NCI-H1436 treated with DMSO at 0.1 percent for 48 hours (cell line): ENCODE results near the gene MMP2.
A peak's percentile ranks its signal among the peaks of the same experiment; 100 is the strongest.

Experiments
- DNase-seq: peaks from one replicate; lab custom pipeline; 2025; lab: John Stamatoyannopoulos, UW

Gene MMP2

DNA sequence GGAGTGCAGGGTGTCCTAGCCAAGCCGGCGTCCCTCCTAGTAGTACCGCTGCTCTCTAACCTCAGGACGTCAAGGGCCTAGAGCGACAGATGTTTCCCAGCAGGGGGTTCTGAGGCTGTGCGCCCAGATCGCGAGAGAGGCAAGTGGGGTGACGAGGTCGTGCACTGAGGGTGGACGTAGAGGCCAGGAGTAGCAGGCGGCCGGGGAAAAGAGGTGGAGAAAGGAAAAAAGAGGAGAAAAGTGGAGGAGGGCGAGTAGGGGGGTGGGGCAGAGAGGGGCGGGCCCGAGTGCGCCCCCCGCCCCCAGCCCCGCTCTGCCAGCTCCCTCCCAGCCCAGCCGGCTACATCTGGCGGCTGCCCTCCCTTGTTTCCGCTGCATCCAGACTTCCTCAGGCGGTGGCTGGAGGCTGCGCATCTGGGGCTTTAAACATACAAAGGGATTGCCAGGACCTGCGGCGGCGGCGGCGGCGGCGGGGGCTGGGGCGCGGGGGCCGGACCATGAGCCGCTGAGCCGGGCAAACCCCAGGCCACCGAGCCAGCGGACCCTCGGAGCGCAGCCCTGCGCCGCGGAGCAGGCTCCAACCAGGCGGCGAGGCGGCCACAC, at the start of gene MMP2:
Gene MMP2, plus strand, starts transcription at position 372 of the 603 bp plus-strand sequence. CDS start 282 bp downstream, outside the sequence.
- DNase-seq, result no peak

- DNase-seq, result no peak
Observed at GRCh38 chr16:55433030-55433429, 46.0 kb upstream of the MMP2 start.

DNA sequence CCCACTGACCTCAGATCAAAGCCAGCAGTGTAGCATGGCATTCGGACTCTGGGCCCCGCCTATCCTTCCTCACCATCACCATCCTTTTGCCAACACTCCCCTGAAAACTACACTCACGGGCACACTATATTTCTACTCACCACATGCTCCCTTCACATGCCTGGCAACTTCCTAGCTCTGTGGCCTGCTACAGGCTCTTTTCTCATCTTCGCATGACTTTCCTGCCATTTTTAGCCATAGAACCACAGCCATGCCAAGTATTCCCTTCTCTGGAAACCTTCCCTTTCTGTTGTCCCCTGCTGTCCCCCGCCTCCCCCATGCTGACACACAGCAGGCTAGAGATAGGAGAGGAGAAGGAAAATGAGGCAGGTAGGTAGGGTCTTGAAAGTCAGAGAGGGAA, 45.5 kb upstream of the MMP2 start:
- no peak for DNase-seq

- no peak for DNase-seq
Observed at GRCh38 chr16:55434000-55434399, 45.0 kb upstream of the MMP2 start.

GRCh38 chr16:55435387-55435786, 43.6 kb upstream of the MMP2 start:
- no peak for DNase-seq

GRCh38 chr16:55436587-55436986, 42.4 kb upstream of the MMP2 start:
- DNase-seq, result no peak

GRCh38 chr16:55437625-55438024, 41.4 kb upstream of the MMP2 start:
- no peak for DNase-seq

- no peak for DNase-seq
Observed at GRCh38 chr16:55438281-55438680, 40.7 kb upstream of the MMP2 start.

DNA sequence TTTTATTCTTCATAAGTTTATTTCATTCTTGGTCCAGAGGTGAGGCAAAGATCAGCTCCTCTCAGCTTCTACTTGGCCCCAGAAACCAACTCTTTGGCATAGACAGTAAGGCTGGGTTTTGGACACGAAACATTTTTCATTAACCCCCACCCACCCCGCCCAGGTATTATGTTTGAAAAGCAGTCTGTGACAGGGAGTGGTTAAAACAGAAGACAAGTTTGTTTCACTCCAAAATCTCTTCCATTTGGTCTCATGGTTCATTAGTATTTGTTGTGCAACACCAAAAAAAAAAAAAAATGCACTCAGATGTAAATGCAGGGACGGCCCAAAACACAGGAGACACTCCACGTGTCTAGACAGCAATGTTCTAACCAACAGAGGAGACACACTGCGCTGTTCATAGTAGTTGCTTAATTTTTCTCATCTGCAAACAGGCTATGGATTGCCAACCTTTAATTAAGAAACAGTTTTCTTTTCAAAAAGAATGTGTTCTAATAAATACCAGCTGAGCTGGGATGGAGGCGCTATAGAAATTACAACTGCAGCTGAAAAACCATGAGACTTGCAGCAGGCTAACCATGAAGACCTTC, 39.8 kb upstream of the MMP2 start:
- no peak for DNase-seq

GRCh38 chr16:55443434-55444346, 35.3 kb upstream of the MMP2 start:
- no peak for DNase-seq

- no peak for DNase-seq
Observed at GRCh38 chr16:55444754-55445485, 34.1 kb upstream of the MMP2 start.

- DNase-seq, result no peak
Observed at GRCh38 chr16:55447231-55447630, 31.8 kb upstream of the MMP2 start.

DNA sequence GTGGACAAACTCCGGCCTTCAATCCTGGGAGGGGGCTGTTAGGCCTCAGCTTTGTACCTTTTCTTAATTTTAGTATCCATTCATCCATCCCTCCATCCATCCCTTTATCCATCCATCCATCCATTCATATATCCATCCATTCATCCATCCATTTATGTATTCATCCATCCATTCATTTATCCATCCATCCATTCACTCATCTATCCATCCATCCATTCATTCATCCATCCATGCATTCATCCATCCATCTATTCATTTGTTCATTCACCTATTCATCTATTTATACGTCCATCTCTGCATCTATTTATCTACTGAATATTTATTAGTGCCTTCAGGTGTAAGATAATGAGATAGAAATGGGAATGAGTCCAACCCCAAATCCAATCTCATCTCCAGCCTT, 26.0 kb upstream of the MMP2 start:
- DNase-seq, result no peak

GRCh38 chr16:55453909-55454308, 25.1 kb upstream of the MMP2 start:
- no peak for DNase-seq

GRCh38 chr16:55454861-55455260, 24.1 kb upstream of the MMP2 start:
- DNase-seq, result no peak

GRCh38 chr16:55462241-55462640, 16.8 kb upstream of the MMP2 start:
- DNase-seq, result no peak

- no peak for DNase-seq
Observed at GRCh38 chr16:55464375-55464774, 14.6 kb upstream of the MMP2 start.

DNA sequence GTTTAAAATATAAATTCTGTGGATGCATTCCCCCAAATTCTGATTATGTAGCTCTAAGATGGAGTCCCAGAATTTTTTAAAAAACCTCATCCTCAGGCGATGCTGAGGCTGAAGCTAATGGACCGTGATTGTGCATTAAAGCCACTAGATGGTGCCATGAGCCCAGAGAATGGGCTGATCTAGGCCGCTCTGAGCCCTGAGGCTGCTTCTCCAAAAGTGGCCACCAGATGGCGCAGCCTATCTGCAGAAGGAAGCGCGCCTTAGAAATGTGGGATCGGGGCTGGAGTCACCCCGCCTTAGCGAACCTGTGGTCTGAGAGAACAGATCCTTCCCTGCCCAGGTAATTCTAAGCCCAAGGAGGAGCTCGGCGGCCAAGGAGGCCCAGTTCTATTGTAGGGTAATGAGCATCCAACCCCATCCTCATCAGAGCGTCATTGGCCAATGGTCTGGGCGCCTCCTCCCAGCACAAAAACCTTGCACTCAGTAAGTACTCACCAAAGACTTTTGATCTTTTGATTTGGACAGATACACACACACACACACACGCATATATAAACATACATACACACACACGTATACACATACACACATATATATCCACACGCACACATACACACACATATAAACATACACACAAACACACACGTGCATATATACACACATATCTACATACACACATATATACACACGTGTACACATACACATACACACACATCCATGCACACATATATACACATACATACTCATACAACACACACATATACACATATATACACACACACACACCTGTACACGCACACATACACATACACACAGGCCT, 13.7 kb upstream of the MMP2 start:
- peak; percentile 10 for DNase-seq

DNA sequence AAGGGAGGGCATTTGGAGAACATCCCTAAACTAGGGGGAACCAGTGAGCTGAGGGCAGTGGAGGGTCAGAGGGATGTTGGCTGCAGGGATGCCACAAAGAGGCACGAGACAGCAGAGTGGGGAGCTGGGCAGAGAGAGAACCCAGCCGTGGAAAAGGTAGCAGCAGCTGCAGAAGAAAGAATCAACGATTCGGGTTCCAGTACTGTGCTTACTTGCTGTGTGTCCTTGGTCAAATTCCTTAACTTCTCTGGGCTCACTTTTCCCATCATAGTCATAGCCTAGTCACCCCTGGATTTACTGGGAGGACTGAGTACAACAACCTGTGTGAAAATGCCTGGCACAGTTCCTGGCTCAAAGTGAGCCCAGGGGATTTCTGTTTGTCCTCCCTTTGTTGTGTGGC, 12.8 kb upstream of the MMP2 start:
- no peak for DNase-seq

DNA sequence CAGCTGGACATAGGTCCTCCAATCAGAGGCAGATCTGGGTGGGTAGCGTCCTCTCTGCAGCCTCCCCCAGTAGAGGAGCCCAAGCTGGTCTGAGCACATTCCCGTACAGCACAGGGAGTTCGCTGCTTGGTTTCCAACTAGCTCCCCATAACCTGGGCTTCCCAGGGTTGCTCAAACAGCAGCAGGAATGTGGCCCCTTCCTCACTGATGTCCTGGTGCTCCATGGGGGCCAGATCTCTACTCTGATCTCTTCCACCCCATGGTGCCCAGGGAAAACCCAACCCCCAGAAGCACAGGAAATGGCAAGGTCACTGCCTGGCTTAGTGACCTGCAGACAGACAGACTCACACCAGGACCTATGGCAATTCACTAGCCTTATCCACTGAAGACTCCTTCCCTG, 11.1 kb upstream of the MMP2 start:
- DNase-seq, result no peak

DNA sequence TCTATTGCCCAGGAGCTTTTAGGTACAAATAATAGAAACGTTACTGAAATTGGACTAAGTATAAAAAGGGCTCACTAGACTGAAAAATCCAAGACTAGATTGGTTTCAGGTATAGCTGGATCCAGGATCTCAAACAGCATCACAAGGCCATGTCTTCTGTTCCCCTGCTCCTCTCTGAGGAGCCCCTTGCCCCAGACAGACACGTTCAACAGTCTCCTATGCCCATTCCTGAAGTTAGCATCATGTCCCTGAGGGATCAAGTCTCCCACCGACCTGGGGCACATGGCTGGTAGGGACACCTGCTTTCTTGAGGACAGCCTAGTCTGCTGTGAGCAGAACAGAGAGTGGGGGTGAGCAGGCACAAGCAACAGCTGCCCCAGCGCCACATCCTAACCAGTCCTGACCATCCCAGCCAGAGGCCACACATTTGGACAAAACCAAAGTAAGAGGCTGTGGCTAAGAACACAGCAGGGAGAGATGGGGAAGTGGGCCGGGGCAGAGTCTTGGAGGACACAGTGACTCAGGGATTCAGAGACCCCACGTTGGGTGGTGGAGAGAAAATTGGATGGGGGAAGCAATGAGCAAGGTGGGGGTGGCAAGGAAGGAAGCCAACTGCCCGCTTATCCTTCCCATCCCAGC, 10.5 kb upstream of the MMP2 start:
- no peak for DNase-seq
